ENCODE results near the gene ITSN2.
"Not testable (repeated sequence)": the region's sequence is repeated elsewhere in the genome, so short reads cannot be mapped to it uniquely, and the experiment has no call there.

Gene ITSN2

GRCh38 chr2:24362253-24362652, 1.9 kb upstream of the ITSN2 start:
- DNase-seq = no peak

GRCh38 chr2:24360963-24361330, 611 bp upstream of the ITSN2 start:
- no peak for DNase-seq

GRCh38 chr2:24359129-24360049, 947 bp downstream of the ITSN2 start:
- no peak for DNase-seq

- DNase-seq = not testable (repeated sequence)
Measured at GRCh38 chr2:24357767-24358166, 2.6 kb downstream of the ITSN2 start.

- not testable (repeated sequence) for DNase-seq
Measured at GRCh38 chr2:24357115-24357514, 3.2 kb downstream of the ITSN2 start.

- no peak for DNase-seq
Measured at GRCh38 chr2:24354957-24355356, 5.4 kb downstream of the ITSN2 start.

GRCh38 chr2:24354395-24354794, 5.9 kb downstream of the ITSN2 start:
- DNase-seq = no peak

- no peak for DNase-seq
Measured at GRCh38 chr2:24353973-24354372, 6.4 kb downstream of the ITSN2 start.

- no peak for DNase-seq
Measured at GRCh38 chr2:24353364-24353763, 7.0 kb downstream of the ITSN2 start.

GRCh38 chr2:24352664-24353063, 7.7 kb downstream of the ITSN2 start:
- no peak for DNase-seq

- no peak for DNase-seq
Measured at GRCh38 chr2:24351981-24352380, 8.4 kb downstream of the ITSN2 start.

- no peak for DNase-seq
Measured at GRCh38 chr2:24351627-24351938, 8.8 kb downstream of the ITSN2 start.

- no peak for DNase-seq
Measured at GRCh38 chr2:24350826-24351626, 9.3 kb downstream of the ITSN2 start.

- DNase-seq = no peak
Measured at GRCh38 chr2:24349097-24349496, 11.2 kb downstream of the ITSN2 start.

GRCh38 chr2:24345937-24346336, 14.4 kb downstream of the ITSN2 start:
- DNase-seq = no peak

GRCh38 chr2:24343225-24343882, 17.0 kb downstream of the ITSN2 start:
- DNase-seq = no peak

GRCh38 chr2:24342110-24342910, 18.0 kb downstream of the ITSN2 start:
- no peak for DNase-seq

GRCh38 chr2:24339856-24340262, 20.5 kb downstream of the ITSN2 start:
- DNase-seq = no peak

GRCh38 chr2:24339098-24339497, 21.2 kb downstream of the ITSN2 start:
- DNase-seq = not testable (repeated sequence)

- no peak for DNase-seq
Measured at GRCh38 chr2:24337890-24338289, 22.4 kb downstream of the ITSN2 start.

GRCh38 chr2:24336811-24337210, 23.5 kb downstream of the ITSN2 start:
- DNase-seq = peak; percentile 45

GRCh38 chr2:24334245-24334633, 26.1 kb downstream of the ITSN2 start:
- no peak for DNase-seq
